ENCODE data around the gene MEIOSIN. TPM values are rescaled to one million over a fixed set of nuclear protein-coding genes. Genes with fewer than 3 reads are reported as not detected.

The MEIOSIN gene
- total and polyA plus RNA-seq, 2 of the 13 experiments (the other 11 are each of a cell fraction or from before 2014, with no cell fraction given) = not detected

GRCh38 chr19:45770192-45771101 is 37.2 kb downstream of the MEIOSIN start (continued):
- 0 out of 2 replicates have a peak, but pooled peaks have one; percentile 27 for TF ChIP-seq ETV5 (CRISPR knock-in tag; IDR thresholded peaks at IDR 0.05; ENCODE audit: borderline replicate concordance)
- TF ChIP-seq USF2 (IDR thresholded peaks at IDR 0.05; ENCODE audit: low read depth, low read length) = no peak
- TF ChIP-seq USF2 (CRISPR knock-in tag; IDR thresholded peaks at IDR 0.05; ENCODE audit: borderline replicate concordance) = peak; percentile 56; the same call in 1 of the 2 replicates
- peak; percentile 64; the same call in 1 of the 2 replicates for TF ChIP-seq ZBED4 (CRISPR knock-in tag; IDR thresholded peaks at IDR 0.05; ENCODE audit: borderline replicate concordance)
- no peak for TF ChIP-seq CENPX (CRISPR knock-in tag; IDR thresholded peaks at IDR 0.05)
- no peak for TF ChIP-seq FOXO4 (CRISPR knock-in tag; conservative IDR thresholded peaks at IDR 0.05)
- no peak for TF ChIP-seq ZBTB40 (IDR thresholded peaks at IDR 0.05)
- peak; percentile 47 for TF ChIP-seq ZBTB40 (CRISPR knock-in tag; IDR thresholded peaks at IDR 0.05)
- no peak for TF ChIP-seq ZSCAN22 (CRISPR knock-in tag; IDR thresholded peaks at IDR 0.05)
- TF ChIP-seq YEATS2 (CRISPR knock-in tag; IDR thresholded peaks at IDR 0.05; ENCODE audit: borderline replicate concordance) = peak; percentile 39; the same call in 1 of the 2 replicates

Data from HepG2 (cell line).